Endometrial microvascular endothelial cells (primary cell): ENCODE measurements around the gene CYP3A4. TPM values are rescaled to one million over a fixed set of nuclear protein-coding genes. Genes with fewer than 3 reads are reported as not detected.
"Not testable (repeated sequence)": the region's sequence is repeated elsewhere in the genome, so short reads cannot be mapped to it uniquely, and the experiment has no call there.

Experiments
- in situ Hi-C: cut with HindIII; loops from 2 replicates; pipeline ENCODE4 v1.10.0; 2017; ENCODE audit warnings: low sequenced_read_pairs, low pct_unique_long_range_greater_than_20kb; ENCODE audit errors: inconsistent ontology term
- total RNA-seq: library from RNA; depleted of rRNA; stranded (reverse); fragments of >200 nt; gene quantifications from one replicate; pipeline ENCODE4 v1.2.3, GENCODE V29; 2015; ENCODE audit errors: inconsistent ontology term

The CYP3A4 gene
- total RNA-seq, 1 donor from 2014 or later: not detected

DNA sequence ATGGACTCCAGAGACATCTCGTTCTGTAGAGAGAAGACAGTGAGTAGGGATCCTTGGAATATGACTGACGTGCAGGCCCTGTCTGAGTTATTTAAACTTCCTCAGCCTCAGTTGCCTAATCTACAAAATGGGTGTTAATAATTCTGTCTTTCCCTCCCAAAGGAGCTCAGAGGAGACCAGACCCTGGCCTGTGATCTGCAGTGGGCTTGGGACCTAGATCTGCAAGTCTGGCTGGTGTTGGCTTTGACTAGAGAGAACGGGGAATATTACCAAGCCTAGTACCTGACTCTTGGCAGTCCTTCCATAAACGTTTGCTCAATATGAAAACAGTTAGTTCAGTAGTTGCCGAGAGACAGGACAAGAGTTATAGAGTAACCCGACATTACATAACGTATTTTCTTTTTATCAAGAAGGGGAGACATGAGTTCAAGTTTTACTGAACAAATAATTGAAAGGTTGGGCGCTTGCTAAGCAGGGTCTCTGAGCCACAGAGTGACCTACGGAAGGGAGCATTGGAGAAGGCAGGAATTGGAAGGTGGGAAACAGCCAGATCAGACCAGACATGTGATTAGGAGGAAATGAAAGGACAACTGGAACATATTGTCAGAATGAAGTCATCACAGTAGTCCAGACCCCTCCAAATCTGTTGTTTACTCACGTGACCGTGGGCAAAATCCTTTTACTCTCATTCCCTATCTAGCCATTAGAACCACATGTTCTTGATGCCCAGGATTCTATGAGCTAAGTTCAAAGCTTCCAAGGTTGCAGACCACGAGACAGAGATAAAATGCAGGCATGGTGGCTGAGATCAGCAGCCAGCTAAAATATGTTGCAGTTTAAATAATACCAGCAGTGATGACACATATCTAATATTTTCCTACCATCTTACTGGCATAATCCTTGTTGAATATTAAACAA, 10.9 kb upstream of the CYP3A4 start:
- in situ Hi-C loops: no loop called here

DNA sequence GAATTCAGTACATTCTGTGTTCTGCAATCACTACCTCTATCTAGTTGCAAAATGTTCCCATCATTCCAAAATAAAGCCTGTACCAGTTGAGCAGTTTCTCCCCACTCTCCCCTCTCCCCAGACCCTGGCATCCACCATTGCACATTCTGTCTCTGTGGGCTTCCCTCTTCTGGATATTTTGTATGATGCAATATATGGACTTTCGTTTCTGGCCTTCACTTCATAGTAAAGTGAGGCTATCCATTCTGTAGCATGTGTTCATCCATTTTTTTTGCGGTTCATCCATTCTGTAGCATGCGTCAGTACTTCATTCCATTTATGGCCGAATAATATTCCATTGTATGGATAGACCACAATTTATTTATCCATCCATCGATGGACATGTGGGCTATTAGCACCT, 9.5 kb upstream of the CYP3A4 start:
- in situ Hi-C loops: no loop called here

DNA sequence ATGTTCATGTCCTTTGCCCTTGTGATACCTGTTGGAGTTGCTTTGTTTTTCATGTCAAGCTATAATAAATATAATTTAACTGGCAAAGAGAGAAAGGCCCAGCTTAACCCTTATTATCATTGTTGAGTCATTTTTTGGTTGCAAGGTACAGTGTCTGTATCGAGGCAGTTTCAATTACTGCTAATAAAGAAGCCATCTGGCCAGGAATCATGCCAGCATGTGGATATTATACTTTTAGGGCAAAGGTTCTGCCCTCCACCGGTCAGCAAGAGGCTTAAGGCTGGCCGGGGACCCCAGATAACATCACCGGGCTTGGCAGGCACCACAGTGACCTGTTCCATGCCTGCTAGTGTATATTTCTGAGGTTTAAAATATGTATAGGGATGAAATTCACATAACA, 9.0 kb upstream of the CYP3A4 start:
- in situ Hi-C loops: no loop called here

DNA sequence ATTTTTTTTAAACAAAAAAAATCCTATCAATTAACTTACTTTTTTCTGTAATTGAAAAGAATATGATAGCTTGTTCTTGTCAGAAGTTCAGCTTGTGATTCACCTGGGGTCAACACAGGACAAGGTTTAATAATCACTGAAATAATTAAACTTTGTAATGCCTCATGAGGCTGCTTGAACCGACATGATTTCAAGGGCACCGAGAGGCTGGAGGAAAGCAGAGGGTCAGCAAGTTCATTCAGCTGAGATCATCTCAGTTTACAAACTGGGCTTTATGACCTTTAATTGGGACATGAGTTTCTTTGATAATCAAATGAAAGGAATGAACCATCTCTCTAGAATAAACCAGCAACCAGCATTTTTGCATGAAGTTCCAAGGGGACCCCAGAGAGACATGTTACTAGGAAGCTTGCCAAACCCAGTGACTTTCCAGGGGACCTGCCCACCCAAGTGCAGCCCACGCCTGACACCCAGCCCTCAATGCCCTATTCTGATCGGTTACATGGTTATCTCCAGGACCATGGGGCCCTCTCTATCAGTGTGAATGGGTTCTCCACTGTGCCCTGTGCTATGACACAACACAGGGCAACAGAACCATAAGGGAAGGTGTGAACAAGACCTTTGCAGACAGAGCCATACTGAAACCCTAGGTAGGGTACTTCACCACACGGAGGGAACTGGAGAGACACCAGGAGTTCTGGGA, 7.8 kb upstream of the CYP3A4 start:
- in situ Hi-C loops: no loop called here

DNA sequence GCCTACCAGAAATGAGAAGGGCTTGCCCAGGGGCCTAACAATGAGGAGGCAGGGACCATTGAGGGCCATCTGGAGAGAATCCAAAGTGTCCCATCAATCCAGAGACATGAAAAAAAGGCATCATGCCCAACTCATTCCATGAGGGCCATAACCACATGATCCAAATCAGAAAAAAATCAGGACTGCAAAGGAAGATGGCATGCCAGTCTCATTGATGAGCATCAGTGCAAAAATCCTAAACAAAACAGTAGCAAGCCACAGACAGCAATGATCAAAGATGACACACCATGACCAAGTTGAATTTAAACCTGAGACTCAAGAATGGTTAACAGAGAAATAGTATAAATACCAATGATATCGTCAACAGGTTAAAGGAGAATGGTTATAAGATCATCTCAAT, 7.0 kb upstream of the CYP3A4 start:
- in situ Hi-C loops: no loop called here

DNA sequence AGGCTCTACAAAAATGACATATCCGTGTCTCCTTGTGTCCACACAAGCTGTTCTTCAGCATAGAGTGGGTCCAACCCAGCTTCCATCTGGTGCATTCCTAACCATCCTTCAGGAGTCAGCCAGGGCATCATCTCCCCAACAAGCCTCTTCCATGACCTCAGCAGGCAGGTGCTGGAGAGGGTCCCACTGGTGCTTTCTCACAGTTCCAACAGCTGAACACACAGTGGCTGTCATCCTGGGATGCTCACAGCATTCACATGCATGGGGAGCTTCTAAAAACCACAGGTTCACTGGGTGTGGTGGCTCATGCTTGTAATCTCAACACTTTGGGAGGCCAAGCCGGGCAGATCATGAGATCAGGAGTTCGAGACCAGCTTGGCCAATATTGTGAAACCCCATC, 6.4 kb upstream of the CYP3A4 start:
- in situ Hi-C loops: no loop called here

DNA sequence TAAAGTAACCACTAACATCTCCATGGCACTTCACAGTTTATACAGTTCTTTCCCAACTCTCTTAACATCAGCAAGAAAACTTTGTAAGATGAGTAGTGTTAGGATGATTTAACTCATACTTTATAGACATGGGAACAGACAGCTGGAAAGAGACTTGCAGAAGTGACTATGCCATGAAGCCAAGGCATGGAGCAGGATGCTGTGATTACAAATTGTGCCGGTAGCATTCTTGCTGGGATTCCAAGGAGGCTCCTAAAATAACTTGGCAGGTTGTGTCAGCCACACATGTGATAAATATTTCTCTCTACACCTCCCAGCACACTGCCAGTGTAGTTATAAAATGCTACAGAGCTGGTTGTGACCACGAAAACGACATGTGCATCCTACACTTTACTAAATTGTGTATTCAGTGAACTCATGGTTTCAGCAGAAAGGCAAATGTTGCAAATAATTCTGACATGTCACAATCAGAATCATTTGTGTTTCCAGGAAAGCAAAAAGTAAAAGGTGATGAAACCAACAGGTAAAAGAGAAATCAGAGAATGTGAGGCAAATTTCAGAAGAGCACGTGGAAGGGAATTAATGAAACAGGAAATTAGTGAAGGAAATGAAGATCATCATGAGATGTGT, 5.6 kb upstream of the CYP3A4 start:
- in situ Hi-C loops: no loop called here

DNA sequence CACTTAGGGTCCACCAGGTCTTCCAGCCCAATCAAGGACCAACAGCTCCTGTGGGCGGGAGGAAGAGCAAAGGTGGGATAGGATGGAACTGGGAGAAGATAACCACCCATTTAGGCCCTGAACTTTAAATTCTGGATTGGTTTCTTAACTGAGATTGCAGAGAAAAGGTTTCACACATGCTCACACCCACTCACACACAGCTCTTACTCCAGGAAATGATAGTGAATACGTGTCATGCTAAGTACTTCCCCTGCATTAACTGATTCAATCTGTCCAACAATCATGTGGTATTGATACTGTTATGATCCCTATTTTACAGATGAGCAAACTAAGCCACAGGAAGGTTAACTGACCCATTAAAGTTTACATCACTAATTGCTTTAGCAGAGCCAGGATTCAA, 4.6 kb upstream of the CYP3A4 start:
- in situ Hi-C loops: no loop called here

DNA sequence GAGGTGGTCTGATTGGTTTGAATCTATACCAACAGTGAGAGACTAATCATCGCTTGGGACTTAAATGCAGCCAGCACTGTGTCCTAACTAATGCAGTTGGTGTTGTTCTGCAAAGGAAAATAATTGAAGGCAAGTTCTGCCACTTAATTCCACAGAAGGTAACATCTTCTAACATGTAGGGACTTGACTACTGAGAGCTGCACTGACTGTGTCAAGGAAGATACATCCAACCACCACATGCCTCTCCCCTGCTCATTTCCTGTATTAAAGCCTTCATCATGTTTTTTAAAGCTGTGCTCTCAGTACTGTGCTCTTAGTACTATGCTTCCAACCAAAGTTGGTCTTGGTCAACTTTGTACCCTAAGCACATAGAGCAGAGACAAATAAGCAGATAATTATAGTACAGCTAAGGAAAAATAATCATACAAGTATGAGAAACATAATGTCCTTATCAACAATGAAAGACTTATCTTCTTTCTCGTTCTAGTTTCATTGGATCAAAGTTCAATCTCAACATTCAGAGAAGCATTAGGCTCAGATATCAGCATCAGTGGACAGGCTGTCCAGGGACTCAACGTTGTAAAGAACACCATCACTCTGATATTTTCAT, 2.8 kb upstream of the CYP3A4 start:
- in situ Hi-C loops: no loop called here

DNA sequence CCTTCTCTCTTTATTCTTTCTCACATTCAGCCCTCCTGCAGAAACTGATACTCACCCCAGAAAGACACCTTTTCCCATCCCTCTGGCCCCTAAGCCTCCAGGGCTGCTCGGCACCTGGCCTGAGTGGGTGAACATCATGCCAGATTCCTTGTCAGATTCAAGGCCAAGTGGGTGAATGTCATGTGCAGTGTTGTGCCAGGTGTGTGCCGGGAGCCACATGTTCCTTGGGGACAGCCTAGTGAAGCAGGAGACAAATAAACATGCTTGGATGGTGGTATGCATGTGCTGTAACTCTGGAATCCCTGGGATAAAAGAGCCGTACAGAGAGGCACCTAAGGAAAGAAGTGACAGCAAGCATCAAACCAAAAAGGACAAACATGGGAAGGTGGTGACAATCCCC, 1.7 kb upstream of the CYP3A4 start:
- in situ Hi-C loops: not testable (repeated sequence)

DNA sequence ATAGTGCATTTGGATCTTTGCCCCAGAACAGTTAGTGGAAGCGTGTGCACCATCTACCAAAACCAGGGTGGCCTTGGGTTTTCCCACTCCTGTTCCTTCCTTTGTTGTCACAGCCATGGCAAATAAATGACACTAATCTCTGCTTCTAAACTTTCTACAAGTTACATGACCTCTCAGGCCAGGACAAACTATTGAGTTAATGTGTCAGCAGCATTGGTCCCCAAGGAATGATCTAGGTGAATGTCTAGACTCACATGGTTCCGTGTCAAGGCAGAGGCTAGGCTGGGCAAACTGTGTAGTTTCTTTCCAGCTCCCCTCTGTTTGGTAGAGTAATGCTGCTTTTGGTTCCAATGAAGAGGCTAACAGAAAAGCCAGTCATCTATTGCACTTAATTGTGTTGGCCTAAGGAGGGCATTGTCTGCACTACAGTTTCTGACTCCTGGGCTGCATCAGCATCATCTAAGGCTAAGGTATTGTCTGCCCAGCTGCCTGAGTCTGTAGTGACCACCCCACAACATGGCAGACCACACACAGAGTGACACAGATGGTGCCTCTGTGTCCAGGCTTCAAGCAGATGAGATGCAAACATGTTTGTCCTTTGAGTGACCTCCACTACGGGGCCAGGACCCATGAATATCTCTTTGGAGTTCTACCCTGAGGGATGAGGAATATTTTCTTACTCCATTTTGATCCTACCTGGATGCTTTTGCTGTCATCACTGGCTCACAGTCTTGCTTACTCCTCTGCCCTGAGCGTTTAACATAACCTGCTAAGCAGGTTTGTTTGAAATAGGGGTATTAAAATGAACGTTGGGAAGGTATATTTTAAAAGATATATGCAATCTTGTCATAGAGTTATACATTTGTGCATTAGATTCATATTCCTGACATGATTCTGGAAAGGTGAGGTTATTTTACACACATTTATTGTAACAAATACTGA, 1.7 kb downstream of the CYP3A4 start:
- in situ Hi-C loops: no loop called here

DNA sequence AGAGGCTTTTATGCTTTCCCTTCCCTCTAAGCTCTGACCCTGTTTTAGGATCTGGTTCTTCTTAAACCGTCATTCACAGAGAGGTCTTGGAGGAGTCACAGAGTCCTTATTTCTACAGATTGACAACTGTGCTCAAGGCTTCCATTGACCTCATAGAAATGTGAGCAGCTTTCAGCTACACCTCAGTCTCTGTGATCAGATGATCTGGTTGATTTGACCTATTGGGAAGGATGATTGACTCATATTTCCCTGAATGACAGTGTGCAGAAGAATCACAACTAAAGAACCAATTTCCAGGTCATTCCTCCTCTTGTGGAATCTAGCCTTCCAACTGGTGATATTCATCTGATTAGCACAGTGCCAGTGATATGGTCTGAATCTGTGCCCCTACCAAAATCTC, 3.4 kb downstream of the CYP3A4 start:
- in situ Hi-C loops: no loop called here

DNA sequence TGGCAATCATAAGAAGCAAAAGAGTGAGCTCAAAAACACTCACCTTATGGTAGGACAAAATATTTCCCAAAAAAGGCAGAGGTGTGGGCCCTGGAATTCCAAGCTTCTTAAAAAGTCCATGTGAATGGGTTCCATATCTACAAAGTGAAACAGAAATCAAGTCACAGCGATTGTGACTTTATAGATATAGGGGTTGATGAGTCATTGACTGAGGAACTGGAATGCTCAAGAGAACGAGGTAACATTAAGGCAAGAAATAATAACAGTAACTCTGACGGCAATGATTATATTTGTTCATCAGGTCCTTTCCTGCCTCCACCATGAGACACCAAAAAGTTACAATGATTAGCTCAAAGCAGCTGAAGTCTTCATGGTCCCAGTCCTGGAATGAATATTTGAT, 4.0 kb downstream of the CYP3A4 start:
- in situ Hi-C loops: no loop called here

DNA sequence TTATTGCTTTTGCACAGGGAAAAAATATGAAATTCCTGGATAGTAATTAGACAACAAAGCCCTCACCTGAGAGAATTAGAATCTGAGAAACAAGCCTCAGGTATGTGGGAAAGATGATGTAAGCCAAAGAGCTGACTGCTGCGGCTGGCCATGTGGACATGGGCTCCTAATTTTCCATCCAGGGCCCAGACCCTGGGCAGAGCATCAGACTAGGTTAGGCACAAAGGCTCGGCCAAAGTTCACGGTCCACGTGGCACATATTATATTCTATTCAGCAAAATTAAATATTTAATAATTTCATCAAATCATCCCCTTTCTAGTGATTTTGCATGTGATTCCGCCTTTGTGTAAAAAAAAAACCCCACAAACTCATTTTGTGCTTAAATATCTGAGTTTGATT, 5.1 kb downstream of the CYP3A4 start:
- in situ Hi-C loops: no loop called here

DNA sequence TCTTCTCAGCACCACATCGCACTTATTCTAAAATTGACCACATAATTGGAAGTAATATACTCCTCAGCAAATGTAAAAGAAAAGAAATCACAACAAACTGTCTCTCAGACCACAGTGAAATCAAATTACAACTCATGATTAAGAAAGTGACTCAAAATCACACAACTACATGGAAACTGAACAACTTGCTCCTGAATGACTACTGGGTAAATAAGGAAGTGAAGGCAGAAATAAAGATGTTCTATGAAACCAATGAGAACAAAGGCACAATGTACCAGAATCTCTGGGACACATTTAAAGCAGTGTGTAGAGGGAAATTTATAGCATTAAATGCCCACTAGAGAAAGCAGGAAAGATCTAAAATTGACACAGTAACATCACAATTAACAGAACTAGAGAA, 10.6 kb downstream of the CYP3A4 start:
- in situ Hi-C loops: not testable (repeated sequence)

DNA sequence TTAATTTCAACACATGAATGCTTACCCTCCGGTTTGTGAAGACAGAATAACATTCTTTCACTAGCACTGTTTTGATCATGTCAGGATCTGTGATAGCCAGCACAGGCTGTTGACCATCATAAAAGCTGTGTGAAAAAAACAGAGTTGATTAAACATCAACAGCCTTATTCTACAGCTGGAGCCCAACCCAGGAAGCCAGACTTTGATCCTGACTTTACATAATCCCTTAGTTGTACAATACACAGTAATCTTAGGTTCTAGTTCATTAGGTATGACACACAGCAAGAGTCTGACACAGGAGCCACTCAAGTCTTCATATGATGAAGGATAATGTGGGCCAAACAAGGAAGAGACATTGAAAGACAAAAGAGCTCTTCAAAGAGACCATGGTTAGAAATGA, 11.4 kb downstream of the CYP3A4 start:
- in situ Hi-C loops: no loop called here

DNA sequence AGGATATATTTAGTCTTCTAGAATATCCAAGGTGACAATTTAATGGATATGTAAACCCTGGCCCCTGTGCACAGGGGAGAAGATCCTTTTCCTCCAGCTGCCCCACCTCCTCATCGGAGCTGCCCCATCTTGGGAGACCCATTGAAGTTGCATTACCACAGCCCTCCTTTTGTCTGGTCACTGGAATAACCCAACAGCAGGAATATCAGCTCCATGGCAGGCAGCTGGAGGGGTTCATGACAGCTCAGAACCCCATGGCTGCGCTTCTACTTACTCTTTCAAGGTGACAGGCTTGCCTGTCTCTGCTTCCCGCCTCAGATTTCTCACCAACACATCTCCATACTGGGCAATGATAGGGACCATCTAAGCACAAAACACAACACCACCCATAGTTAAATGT, 14.5 kb downstream of the CYP3A4 start:
- in situ Hi-C loops: not testable (repeated sequence)

DNA sequence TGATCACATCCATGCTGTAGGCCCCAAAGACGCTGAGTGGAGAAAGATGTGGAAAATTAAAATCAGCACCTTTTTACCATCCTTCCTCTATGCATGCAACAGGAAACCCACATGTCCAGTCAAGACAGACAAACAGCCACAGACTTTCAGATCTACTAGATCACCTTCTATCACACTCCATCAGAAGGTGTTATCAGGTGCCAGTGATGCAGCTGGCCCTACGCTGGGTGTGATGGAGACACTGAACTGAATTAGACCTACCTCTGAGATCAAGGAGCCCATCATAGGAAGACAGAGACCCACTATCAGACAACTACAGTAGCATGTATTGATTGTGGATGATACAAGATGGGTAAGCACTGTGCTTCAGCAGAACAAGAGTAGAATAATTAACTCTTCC, 15.5 kb downstream of the CYP3A4 start:
- in situ Hi-C loops: no loop called here

DNA sequence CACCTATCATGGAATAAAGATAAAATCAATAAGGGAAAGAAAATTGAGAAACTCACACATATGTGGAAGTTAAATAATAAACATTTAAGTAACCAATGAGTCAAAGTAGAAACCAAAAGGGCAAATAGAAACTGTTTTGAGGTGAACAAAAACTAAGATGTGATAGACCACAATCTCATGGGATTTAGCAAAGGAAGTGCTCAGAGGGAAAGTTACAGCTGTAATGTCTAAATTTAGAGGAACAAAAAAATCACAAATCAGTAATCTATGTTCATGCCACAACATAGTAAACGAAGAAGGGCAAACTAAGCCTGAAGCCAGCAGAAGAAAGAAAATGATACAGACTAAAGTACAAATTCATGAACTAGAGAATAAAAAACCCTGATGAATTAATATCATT, 16.3 kb downstream of the CYP3A4 start:
- in situ Hi-C loops: no loop called here
